ENCODE results near the gene CNTN5.

The CNTN5 gene

GRCh38 chr11:100105255-100105981 is 1084.7 kb downstream of the CNTN5 start:
- DNase-seq: no peak

- no peak for DNase-seq
Measured at GRCh38 chr11:100105982-100106358, 1085.2 kb downstream of the CNTN5 start.

- no peak for DNase-seq
Measured at GRCh38 chr11:100119176-100119575, 1098.4 kb downstream of the CNTN5 start.

- DNase-seq: no peak
Measured at GRCh38 chr11:100133114-100133513, 1112.4 kb downstream of the CNTN5 start.

GRCh38 chr11:100141201-100141600 is 1120.5 kb downstream of the CNTN5 start:
- DNase-seq: no peak

- no peak for DNase-seq
Measured at GRCh38 chr11:100151944-100152343, 1131.2 kb downstream of the CNTN5 start.

GRCh38 chr11:100152766-100153165 is 1132.0 kb downstream of the CNTN5 start:
- no peak for DNase-seq

- DNase-seq: no peak
Measured at GRCh38 chr11:100163471-100163870, 1142.7 kb downstream of the CNTN5 start.

GRCh38 chr11:100174881-100175280 is 1154.1 kb downstream of the CNTN5 start:
- DNase-seq: no peak

GRCh38 chr11:100176456-100176855 is 1155.7 kb downstream of the CNTN5 start:
- DNase-seq: no peak

GRCh38 chr11:100177651-100178050 is 1156.9 kb downstream of the CNTN5 start:
- no peak for DNase-seq

GRCh38 chr11:100182350-100182749 is 1161.6 kb downstream of the CNTN5 start:
- DNase-seq: no peak

GRCh38 chr11:100182927-100183326 is 1162.2 kb downstream of the CNTN5 start:
- DNase-seq: no peak

GRCh38 chr11:100185588-100185987 is 1164.8 kb downstream of the CNTN5 start:
- DNase-seq: no peak

GRCh38 chr11:100188137-100188783 is 1167.5 kb downstream of the CNTN5 start:
- DNase-seq: no peak

GRCh38 chr11:100190395-100190794 is 1169.6 kb downstream of the CNTN5 start:
- no peak for DNase-seq

GRCh38 chr11:100192181-100192580 is 1171.4 kb downstream of the CNTN5 start:
- no peak for DNase-seq

GRCh38 chr11:100203789-100204188 is 1183.0 kb downstream of the CNTN5 start:
- DNase-seq: no peak

- no peak for DNase-seq
Measured at GRCh38 chr11:100205926-100206325, 1185.2 kb downstream of the CNTN5 start.

GRCh38 chr11:100208207-100208606 is 1187.5 kb downstream of the CNTN5 start:
- no peak for DNase-seq

GRCh38 chr11:100214791-100215190 is 1194.0 kb downstream of the CNTN5 start:
- DNase-seq: no peak

GRCh38 chr11:100220801-100221200 is 1200.1 kb downstream of the CNTN5 start:
- no peak for DNase-seq

GRCh38 chr11:100221791-100222190 is 1201.0 kb downstream of the CNTN5 start:
- DNase-seq: no peak

GRCh38 chr11:100224541-100225034 is 1203.8 kb downstream of the CNTN5 start:
- DNase-seq: no peak

All from C1 segment of cervical spinal cord (tissue), 14 donors.